ENCODE data around the gene ERC2.
"Not testable (repeated sequence)": the region's sequence is repeated elsewhere in the genome, so short reads cannot be mapped to it uniquely, and the experiment has no call there.

The ERC2 gene

DNA sequence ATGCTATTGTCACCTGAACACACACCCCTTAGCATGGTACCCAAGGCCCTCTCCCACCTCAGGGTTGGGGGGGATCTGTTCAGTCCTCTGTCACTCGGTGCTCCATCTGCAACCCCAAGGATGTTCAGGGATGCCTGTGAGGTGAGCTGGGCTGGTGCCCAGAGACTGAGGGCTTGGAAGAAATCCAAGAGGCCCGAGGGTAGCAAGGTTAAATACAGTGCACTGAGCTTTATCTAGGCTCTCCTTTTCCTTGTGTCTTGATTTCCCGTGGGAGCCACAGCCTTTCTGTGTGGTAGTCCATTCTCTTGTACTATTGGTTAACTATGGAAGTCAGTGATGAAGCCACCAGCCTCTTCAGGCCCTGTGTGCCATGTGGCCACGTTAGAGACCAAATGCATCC, 962.5 kb downstream of the ERC2 start:
- intact Hi-C loops (cut with DNase I), result no loop called here
- DNase-seq, result no peak

DNA sequence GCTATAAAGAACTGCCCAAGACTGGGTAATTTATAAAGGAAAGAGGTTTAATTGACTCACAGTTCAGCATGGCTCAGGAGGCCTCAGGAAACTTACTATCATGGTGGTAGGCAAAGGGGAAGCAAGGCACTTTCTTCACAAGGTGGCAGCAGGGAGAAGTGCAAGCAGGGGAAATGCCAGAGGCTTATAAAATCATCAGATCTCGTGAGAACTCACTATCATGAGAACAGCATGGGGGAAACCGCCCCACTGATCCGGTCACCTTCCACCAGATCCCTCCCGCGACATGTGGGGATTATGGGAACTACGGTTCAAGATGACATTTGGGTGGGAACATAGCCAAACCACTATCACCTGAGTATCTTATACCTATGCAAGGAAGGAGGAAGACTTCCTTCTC, 963.2 kb downstream of the ERC2 start:
- DNase-seq; intact Hi-C loops (cut with DNase I): not testable (repeated sequence)

DNA sequence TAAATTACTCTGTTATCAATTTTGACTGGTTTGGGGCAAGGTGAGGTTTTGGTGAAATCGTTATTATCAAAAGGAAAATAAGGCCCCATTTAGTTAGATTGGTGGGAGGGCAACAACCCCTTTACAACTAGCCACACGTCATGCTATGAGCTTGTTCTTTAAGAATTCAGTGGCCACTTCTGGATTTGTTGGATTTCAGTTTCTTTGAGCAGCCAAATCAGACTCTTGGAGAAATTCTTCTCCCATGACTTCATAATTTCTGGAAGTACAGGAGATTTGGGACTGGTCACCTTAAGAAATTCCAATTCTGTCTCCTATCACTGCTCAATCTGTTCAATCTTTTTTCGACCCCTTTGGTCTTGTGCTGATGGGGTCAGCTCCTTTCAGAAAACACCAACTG, 966.4 kb downstream of the ERC2 start:
- no peak for DNase-seq
- intact Hi-C loops (cut with DNase I), result no loop called here

DNA sequence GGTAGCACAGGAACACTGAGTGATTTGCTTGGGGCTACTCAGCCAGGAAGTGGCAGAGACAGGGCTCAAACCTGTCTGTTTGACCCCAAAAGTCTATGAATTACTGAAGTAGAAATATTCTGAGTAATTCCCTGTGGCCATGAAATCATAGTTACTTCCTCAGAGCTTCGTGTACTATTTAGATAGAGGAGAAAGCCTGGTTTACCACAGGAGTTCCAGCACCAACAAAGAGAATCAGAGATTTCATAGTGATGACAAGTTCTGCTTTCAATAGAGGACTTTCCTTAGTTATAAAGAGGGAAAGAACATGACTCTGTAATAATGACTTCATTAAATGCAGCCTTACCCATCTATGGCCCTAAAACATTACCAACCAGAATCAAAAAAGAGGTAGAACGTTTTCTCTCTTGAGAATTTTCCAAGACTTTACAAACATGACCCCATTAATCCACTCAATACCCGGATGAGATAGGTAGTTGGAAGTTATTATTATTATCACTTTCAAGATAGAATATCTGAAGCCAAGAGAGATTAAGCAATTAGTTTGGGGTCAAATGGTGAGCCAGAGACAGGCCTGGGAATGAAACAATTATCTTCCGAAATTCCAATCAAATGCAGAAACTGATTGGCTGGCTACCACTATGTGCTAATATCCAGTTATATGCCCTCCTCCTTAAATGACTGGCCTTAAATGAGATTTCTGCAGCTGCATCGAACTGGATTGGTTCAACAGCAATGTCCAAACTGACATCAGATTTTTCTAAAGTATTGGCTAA, 967.5 kb downstream of the ERC2 start:
- DNase-seq, result no peak
- intact Hi-C loops (cut with DNase I), result no loop called here

DNA sequence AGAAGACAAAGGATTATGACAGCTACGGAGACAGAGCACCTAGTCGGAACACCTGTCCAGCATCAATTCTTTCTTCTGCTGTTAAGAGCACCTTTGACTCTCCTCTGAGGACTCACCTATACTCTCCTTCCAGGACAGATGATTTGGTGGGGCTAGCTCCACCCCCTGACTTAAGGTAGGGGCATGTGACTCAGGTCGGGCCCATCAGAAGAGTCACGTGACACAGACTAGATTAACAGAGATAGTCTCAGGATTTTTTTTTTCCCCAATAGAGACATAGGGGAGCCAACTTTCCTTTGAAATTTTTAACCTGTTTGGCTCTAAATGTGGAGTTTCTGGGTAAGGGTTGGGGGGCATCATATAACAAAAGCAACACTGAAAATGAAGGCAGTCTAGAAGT, 969.7 kb downstream of the ERC2 start:
- intact Hi-C loops (cut with DNase I), result no loop called here
- no peak for DNase-seq

DNA sequence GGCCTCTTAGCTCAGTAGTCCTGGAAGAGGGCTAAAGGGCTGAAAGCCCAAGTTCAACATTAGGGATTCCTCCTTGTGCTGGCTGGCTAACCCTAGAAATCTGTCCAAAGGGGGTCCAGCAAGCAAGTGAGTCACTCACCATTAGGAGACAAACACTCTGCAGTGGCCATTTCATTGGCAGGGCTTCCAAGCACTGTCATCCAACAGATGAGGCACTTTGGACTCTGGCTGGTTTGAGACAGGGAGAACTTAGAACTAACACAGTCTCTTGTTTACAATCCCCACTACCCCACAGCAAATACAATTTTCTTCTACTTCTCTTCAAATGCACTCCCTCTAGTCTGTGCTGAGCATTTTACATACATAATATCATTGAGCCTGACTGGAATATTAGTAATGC, 971.0 kb downstream of the ERC2 start:
- intact Hi-C loops (cut with DNase I), result no loop called here
- DNase-seq, result no peak

DNA sequence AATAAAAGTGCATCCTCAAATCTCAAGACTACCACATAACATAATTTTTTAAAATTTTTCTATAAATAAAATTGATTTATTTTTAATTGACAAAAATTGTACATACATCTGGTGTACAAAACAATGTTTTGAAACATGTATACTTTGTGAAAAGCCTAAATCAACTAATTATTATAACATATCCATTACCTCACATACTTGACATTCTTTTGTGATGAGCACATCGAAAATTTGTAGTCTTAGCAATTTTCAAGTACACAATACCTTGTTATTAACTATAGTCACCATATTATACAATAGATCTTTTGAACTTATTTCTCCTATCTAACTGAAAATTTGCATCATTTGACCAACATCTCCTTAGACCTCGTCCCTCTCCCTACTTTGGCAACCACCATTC, 973.3 kb downstream of the ERC2 start:
- intact Hi-C loops (cut with DNase I), result no loop called here
- DNase-seq, result no peak

DNA sequence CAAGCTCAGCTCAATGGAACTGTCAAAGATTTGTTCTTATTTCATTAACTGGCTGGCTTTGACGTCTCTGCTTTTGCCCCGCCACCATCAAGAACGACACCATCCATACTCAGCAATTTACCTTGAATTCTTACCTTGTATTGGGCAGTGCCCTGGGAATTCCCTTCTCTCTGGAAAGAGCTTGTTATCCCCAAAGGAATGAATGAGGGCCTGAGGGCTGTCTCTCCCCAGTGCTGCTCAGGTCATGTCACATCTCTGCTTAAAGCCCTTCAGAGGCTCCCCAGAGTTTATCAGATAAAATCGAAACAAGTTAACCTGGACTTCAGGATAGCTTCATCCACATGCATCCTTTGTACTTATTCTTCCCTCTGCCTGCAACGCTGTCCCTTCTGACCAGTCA, 975.3 kb downstream of the ERC2 start:
- intact Hi-C loops (cut with DNase I), result no loop called here
- no peak for DNase-seq

DNA sequence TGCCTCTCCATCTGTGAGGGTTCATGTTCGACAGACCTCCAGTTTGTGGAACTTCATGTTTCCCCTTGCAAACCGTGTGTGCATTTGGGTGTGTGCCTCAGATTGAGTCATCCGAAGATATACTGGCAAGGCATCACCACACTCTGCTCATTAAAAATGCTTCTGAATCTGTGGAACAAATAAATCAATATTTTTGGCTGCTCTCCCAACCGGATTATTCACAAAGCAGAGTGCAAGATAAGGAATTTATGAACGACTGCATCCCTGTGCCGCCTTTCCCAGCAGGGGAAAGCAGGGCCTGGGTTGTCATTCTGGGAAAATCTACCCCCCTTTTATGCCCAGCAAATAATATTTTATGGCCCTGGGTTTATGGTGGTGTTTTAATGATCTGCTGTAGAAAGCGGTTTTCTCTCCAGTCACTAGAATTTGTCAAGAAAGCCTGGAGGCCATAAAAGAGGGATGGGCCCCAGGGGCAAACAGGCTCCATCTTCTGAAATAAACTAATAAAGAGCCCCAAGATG, 976.9 kb downstream of the ERC2 start:
- DNase-seq, result no peak
- intact Hi-C loops (cut with DNase I), result no loop called here

DNA sequence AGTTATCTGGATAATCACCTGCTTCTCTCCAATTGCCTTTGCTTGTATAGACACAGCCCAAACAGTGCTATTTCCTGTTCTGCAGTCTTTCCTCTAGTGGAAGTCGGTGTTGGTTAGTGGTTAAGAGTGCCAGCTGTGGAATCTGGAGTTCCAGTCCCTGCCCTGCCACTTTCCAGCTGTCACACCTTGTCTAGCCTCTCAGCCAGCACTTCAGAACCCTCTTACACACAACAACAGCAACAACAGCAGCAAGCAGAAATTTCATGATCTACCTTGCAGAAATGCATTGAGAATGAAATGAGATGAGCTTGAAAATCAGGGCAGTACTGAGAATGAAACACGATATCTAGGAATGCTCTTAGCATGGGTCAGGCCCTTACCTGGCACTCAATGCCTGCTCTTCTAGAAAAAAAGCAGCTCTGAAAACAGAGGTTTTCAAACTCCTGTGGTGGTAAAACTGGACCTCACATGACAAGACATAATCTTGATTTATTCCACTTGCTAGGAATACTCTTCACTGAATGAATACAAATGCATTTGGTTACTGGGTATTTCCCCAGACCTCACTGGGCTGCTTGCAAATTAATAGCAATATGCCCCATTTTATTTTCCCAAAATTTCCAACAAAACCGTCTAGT, 977.9 kb downstream of the ERC2 start:
- intact Hi-C loops (cut with DNase I), result no loop called here
- DNase-seq, result no peak

DNA sequence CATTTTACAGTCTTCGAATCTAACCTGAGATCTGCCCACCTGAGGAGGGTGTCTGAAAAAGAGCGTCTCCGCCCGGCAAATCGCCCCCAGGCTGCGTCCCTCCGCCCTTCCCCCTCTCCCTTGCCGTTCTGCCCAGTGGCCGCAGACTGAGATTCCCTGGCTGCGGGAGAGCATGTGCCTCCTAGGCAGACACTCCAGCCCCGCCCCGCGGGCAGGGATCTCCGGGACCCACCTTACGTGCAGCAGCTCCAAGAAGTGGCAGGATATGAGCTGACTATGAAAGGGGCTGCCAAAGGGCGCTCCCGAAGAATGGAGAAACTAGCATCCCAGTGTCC, 978.5 kb downstream of the ERC2 start:
- intact Hi-C loops (cut with DNase I), result loop anchor here (10.0 kb wide), 2 partner anchors 635 to 1065 kb away; partner anchors contain the start of gene CCDC66
- DNase-seq, result no peak

DNA sequence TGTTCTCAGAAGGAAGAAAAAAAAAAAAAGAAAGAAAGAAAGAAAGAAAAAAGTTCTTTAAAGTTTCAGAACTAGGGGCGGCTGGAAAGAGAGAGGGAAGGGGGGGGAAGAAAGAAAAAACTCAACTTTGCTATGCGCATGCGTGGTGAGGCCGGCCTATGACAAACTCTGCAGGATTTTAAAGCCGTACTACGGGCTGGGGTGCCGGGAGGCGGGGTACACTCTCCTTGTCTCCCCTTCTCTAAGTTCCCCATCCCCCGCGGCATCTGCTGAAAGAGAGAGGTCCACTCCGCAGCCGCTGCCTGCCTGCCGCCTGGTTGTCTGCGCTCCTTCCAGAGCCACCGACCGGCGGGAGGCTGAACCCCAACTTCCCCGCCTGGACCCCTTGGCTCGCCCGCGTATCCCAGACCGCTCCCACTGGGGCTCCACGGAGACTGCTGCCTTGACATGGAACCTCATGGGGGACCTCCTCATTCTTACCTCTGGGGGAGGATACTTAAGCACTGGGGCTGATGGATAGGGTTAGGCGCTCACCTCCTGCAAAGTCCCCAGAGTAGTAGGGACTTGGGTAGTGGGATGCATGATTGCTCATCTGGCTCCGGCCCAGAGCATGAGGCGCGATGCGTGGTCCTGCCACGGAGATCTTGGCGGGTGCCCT, 979.7 kb downstream of the ERC2 start:
- intact Hi-C loops (cut with DNase I), result loop anchor here (10.0 kb wide), 2 partner anchors 634 to 1066 kb away; partner anchors contain the start of gene CCDC66
- DNase-seq, result peak; percentile 57 to 95 (median 77)

DNA sequence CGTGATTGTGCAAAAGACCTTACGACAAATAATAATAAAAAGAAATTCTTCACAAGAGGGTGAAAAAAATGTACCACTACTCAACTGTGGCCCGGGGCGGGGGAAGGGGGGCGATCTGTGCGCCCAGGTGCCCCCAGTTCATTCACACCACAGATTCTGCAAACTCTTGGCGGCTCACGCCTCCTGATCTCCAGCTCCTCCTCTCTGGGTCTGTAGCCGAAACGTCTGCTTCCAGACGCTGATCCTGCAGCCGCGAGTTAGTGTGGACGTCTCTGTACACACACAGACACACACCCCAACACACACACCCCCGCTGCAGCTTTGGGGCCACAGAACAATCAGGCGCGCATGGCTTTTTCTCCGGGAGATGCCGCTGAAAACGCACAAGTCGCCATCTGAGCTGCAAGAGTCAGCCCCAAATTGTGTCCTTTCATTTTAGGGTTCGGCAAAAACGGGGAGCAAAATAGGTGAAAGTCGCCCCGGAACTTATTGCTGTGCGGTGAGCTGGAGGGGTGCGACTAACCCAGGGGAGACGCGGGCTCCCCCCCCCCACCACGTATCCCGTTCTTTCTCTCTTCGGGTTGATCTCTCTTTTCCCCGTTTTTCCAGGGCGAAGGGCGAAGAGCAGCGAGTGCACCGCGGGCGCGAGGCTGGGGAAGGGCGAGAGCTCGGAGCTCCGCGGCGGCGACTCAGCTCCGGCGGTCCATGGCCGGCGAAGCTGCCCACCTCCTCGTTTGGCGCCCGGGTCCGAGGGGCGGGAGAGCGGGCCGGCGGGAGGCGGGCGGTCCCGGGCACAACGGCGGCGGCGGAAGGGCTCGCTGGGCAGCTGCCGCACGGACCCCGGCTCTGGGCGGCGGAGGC, 980.7 kb downstream of the ERC2 start:
- DNase-seq, result peak in 4 of 10 donors; percentile 52 to 92 (median 85)
- intact Hi-C loops (cut with DNase I), result loop anchor here (10.0 kb wide), 2 partner anchors 633 to 1067 kb away; partner anchors contain the start of gene CCDC66

DNA sequence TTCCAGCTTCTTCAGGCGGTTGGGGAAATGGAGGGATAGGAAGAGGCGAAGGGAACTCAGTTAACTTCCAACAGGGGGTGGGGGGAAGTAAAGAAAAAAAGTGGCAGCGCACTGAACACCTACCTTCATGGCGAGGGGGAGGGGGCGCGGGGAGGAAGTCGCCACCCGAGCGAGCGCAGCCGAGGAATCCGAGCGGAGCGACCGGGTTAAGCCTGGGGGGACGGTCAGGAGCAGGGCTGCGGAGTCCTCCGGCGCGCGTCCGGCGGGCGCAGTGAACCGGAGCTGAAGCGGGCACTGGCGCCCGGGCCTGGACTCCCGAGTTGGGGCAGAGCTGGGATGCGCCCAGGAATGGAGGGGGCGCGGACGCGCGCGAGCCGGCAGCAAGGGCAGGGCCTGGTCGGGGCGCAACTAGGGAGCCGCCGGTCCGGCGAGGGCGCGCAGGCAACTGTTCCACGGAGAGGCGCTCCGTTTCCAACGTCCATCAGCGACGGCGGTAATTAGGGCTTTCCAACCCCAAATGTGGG, 981.3 kb downstream of the ERC2 start, which contains the start of gene WNT5A:
WNT5A (minus strand) TSS at position 450 of the 524 bp plus-strand sequence; CDS start at position 129, 321 bp downstream.
- DNase-seq, result peak in 3 of 10 donors; percentile 78 to 84 (median 83)
- intact Hi-C loops (cut with DNase I), result loop anchor here (10.0 kb wide), 2 partner anchors 632 to 1068 kb away; partner anchors contain the start of gene CCDC66

DNA sequence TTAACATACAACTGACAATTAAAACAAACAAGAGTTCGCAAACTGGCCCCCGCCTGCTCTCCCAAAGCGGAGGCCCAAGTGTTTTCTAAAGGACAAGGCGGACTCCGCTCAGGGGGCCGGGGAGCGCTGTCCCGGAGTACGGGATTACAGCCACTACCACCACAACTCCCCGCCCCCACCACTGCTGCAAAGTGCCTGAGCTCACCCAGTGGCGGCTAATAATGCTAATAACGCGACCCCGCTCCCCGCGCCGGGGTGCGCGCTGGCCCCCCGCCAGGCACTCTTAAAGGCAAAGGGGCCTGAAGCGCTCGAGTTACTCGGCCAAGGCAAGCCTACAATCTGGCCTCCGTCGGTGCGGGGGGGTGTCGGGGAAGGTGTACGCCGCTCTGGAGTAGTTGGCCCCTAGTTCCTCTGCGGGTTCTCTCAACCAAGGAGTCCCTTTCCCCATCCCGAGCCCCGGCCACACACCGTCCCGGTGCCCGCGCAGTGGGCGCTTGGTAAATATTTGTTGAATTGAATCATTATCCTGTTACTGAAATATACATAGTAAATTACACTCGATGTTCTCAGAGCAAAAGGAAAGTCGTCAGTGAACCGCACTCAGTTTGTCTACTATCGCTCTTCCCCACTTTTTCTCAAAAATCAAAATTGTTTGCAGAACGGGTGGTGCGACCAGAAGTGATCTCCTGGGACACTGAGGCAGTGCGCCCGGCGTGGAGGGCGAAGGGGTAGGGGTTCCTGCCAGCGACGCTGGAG, 982.0 kb downstream of the ERC2 start:
- peak in 3 of 10 donors; percentile 47 to 90 (median 71) for DNase-seq
- intact Hi-C loops (cut with DNase I), result loop anchor here (10.0 kb wide), 2 partner anchors 631 to 1069 kb away; partner anchors contain the start of gene CCDC66

DNA sequence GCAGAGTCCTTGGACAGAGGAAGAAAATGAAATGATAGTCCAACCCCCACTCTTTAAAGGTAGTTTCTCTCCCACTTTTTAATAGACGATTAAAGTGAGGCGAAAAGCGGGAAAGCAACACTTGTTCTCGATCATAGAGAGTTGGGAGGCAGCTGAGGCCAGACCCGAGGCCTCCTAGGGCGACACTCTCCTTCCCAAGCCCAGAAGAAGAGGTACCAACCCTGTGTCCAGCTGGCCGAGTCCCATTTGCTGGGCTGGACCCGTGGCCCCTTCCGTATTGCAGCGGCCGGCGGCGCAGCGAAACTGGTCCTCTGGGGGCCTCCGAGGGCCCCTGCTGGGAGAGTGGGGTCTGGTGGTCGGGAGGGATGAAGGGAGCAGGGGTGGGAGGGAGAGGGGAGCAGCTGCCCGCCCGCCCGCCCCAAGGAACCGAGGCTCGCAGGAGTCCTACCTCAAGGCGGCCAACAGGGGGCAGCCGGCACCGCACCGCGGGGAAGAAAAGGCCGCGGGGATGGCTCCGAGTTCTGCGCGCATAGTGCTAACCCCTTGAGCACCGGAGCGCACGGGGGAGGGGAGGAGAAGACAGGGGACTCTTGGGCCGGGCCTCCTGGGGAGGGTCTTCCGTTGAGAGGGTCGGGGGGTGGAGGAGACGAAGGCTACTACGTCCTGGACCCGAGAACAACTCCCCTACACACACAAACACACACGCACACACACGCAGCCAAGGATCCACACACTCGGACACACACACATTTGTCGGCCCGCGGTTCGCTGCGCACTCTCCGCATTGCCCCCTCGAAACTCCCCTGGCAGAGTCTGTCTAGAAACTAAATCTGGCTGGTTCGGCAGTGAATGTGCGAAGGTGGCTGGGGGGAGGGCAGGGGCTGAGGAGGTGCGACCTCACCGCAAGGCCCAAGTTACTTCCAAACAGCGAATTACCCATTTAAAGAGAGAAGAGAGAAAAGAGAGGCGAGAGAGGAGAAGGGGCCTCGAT, 983.2 kb downstream of the ERC2 start:
- DNase-seq, result peak; percentile 68 to 97 (median 79)
- intact Hi-C loops (cut with DNase I), result loop anchor here (1.0 to 10.0 kb wide), 5 partner anchors 260 to 1070 kb away; partner anchors contain the start of gene CCDC66

DNA sequence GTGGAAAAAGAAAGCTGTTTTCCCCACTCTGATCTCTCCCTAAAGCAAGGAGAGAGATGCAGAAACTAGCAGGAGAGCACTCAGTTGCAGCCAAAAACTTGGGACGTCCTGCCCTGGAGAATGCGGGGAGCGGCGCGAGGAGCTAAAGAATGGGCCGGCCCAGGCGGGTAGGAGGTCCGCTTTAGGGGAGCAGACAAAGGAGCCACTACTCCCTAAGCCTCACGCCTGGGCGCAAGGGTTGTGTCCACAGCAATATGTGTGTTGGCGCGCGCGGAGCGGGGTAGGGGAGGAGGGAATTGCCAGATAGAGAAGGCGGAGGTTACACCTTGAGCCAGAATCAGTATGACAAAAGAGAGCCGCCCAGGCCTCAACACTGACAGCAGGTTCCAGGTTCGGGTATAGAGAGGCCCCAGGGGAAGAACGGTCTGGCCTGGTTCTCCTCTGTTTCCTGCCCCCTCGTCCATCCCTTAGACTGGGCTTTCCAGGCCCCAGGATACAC, 984.0 kb downstream of the ERC2 start:
- intact Hi-C loops (cut with DNase I), result loop anchor here (2.0 to 10.0 kb wide), 4 partner anchors 261 to 1071 kb away; partner anchors contain the start of gene CCDC66
- peak in 1 of 10 donors; percentile 74 for DNase-seq
